ENCODE measurements around the gene ZNF316.

ZNF316 gene

GRCh38 chr7:6636741-6637543, at the start of gene ZNF316:
Gene ZNF316, plus strand, starts transcription at chr7:6637318. Its CDS starts 5,092 bp downstream, at chr7:6642410.
- DNase-seq (ENCODE audit: low spot score) = peak; percentile 96
- TF ChIP-seq, protein P1, sequence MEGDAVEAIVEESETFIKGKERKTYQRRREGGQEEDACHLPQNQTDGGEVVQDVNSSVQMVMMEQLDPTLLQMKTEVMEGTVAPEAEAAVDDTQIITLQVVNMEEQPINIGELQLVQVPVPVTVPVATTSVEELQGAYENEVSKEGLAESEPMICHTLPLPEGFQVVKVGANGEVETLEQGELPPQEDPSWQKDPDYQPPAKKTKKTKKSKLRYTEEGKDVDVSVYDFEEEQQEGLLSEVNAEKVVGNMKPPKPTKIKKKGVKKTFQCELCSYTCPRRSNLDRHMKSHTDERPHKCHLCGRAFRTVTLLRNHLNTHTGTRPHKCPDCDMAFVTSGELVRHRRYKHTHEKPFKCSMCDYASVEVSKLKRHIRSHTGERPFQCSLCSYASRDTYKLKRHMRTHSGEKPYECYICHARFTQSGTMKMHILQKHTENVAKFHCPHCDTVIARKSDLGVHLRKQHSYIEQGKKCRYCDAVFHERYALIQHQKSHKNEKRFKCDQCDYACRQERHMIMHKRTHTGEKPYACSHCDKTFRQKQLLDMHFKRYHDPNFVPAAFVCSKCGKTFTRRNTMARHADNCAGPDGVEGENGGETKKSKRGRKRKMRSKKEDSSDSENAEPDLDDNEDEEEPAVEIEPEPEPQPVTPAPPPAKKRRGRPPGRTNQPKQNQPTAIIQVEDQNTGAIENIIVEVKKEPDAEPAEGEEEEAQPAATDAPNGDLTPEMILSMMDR (IDR thresholded peaks at IDR 0.05; ENCODE audit: borderline replicate concordance, control extremely low read depth, extremely low read depth, insufficient read depth, missing control alignments) = no peak
- in situ Hi-C loops (cut with MboI; ENCODE audit: low sequenced_read_pairs, unreplicated experiment) = no loop called here

DNA sequence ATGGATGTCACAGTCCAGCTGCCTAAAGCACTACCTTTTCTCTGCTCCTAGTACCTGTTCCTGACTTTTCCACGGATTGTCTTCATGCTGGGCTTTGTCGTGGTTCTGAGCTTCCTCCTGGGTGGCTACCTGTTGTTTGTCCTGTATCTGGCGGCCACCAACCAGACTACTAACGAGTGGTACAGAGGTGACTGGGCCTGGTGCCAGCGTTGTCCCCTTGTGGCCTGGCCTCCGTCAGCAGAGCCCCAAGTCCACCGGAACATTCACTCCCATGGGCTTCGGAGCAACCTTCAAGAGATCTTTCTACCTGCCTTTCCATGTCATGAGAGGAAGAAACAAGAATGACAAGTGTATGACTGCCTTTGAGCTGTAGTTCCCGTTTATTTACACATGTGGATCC, 48.6 kb upstream of the ZNF316 start:
- TF ChIP-seq, protein P1 (IDR thresholded peaks at IDR 0.05; ENCODE audit: borderline replicate concordance, control extremely low read depth, extremely low read depth, insufficient read depth, missing control alignments) = no peak
- DNase-seq (ENCODE audit: low spot score) = no peak
- in situ Hi-C loops (cut with MboI; ENCODE audit: low sequenced_read_pairs, unreplicated experiment) = no loop called here

DNA sequence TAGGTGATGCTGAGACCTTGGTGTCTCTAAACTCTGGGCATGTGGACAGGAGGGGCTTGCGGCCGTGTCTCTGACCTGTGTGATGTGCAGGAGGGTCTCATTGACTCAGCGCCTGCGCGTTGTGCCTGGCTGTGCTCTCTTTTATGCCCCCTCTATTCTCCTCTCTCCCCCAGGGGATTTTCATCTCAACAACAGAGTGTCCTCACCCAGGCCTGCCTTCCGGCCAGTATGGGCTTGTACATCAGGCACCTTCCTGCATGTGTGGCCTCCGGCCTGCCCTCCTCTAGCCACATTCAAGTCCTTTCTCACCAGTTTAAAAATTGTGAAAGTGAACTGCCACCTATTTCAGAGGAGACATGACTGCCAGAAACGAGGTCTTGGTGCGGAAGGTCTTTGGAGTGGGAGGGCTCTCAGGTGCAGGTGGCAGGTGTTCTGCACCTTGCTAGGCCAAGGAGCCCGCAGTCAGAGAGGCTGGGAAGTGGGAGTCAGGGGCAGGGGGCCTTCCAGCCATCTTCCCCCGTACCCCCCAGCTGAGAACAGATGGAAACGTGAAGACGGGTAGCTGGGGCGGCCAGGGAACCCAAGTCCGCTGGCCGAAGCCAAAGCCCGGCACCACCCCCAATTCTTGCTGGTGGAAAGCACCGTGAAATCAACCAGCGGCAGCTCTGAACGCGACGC, 47.8 kb upstream of the ZNF316 start:
- TF ChIP-seq, protein P1 (IDR thresholded peaks at IDR 0.05; ENCODE audit: borderline replicate concordance, control extremely low read depth, extremely low read depth, insufficient read depth, missing control alignments) = no peak
- in situ Hi-C loops (cut with MboI; ENCODE audit: low sequenced_read_pairs, unreplicated experiment) = no loop called here
- no peak for DNase-seq (ENCODE audit: low spot score)

GRCh38 chr7:6589829-6590644, 47.1 kb upstream of the ZNF316 start, which contains the start of gene INTS15:
Gene INTS15, plus strand, starts transcription at chr7:6590021. Its CDS starts 263 bp downstream, at chr7:6590284.
- in situ Hi-C loops (cut with MboI; ENCODE audit: low sequenced_read_pairs, unreplicated experiment) = no loop called here
- TF ChIP-seq, protein P1 (IDR thresholded peaks at IDR 0.05; ENCODE audit: borderline replicate concordance, control extremely low read depth, extremely low read depth, insufficient read depth, missing control alignments) = peak; percentile 92
- peak; percentile 94 for DNase-seq (ENCODE audit: low spot score)

GRCh38 chr7:6590645-6591110, 46.4 kb upstream of the ZNF316 start:
- TF ChIP-seq, protein P1 (IDR thresholded peaks at IDR 0.05; ENCODE audit: borderline replicate concordance, control extremely low read depth, extremely low read depth, insufficient read depth, missing control alignments) = no peak
- in situ Hi-C loops (cut with MboI; ENCODE audit: low sequenced_read_pairs, unreplicated experiment) = no loop called here
- no peak for DNase-seq (ENCODE audit: low spot score)

DNA sequence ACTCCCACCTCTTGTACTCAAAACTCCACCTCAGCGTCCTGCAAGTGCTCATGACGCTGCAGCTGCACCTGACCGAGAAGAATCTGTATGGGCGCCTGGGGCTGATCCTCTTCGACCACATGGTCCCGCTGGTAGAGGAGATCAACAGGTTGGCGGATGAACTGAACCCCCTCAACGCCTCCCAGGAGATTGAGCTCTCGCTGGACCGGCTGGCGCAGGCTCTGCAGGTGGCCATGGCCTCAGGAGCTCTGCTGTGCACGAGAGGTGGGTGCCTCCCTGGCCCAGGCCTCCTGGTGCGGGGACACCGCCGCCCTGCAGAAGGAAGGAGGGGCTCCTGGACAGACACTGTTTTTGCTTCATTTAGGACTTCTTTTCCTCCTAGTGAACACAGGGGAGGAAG, 37.0 kb upstream of the ZNF316 start:
- in situ Hi-C loops (cut with MboI; ENCODE audit: low sequenced_read_pairs, unreplicated experiment) = no loop called here
- no peak for DNase-seq (ENCODE audit: low spot score)
- TF ChIP-seq, protein P1 (IDR thresholded peaks at IDR 0.05; ENCODE audit: borderline replicate concordance, control extremely low read depth, extremely low read depth, insufficient read depth, missing control alignments) = no peak

Measured in GM13976 (cell line).